Stomach (tissue), 4 donors: ENCODE results near the gene DDHD1.

Experiments used
- CTCF ChIP-seq, 7 experiments: fragments of 450-650 bp in 4 of 7; fragments of 200-600 bp in 3 of 7; sonication (generic) in 3 of 7; IDR thresholded peaks; one replicate each; pipeline ENCODE4 v1.5.1; 2016 to 2019; ENCODE audit warnings: antibody characterized with exemption in 7 of 7, control low read depth in 2 of 7, mild to moderate bottlenecking in 1 of 7
- POLR2AphosphoS5 ChIP-seq, 3 donors: sonication (generic); formaldehyde crosslinking; IDR thresholded peaks; one replicate each; pipeline ENCODE4 v1.6.1; 2016; ENCODE audit warnings: antibody characterized with exemption in 3 of 3

- TF ChIP-seq CTCF (IDR thresholded peaks at IDR 0.05), result no peak
- TF ChIP-seq POLR2AphosphoS5 (IDR thresholded peaks at IDR 0.05), result no peak
Observed at GRCh38 chr14:53193193-53193592, 40.1 kb upstream of the DDHD1 start.
